PC-3 (cell line): ENCODE data around the gene RGS3.

Experiments used
- EZH2 ChIP-seq: fragments of 300-600 bp; sonication (generic); IDR thresholded peaks from one replicate; pipeline ENCODE4 v1.6.1; 2017; ENCODE audit warnings: antibody characterized with exemption, mild to moderate bottlenecking, low read length; ENCODE audit not compliant: unreplicated experiment
- EZH2phosphoT487 ChIP-seq: fragments of 300-600 bp; sonication (generic); IDR thresholded peaks from 2 replicates; pipeline ENCODE4 v1.6.1; 2018; ENCODE audit warnings: mild to moderate bottlenecking, antibody characterized with exemption, low read length, borderline replicate concordance
- TF ChIP-seq, protein P1 (sequence below): fragments of 300-600 bp; sonication (generic); conservative IDR thresholded peaks from 2 replicates; pipeline ENCODE4 v1.5.1; 2017; ENCODE audit warnings: antibody characterized with exemption, low read depth, mild to moderate bottlenecking, low read length

DNA sequence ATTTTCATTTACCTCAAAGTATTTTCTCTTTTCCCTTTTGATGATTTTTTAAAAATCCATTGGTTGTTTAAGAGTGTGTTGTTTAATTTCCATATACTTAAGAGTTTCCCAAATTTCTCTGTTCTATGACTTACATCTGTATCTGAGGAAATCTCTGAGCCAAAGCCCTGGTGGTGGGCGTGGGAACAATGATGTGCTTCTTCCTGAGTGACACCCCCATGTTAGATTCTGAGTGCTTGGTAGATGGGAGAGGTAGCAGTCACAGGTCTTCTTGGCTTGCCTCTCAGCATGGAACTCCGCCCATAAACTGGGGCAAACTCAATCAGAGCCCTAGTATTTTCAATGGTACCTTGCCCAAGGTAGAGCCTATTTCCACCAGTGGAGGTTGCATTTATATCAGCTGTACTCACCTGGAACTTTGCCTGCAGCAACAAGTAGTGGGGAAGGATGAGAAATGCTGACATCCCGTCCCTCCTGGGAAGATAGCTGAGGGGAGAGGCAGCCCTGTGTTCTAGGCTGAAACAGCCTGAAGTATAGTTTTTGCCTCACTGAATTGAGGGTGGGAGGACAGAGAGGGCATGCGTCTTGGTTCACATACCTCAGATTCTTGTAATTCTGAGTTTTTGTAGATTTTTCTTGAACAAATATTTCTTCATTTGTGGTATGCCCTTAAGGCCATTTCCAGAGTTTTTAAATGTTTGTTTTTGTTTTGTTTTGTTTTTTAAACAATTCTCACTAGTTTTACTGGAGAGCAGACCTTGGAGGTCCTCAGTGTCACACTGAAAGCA, 26.6 kb upstream of the RGS3 start:
- TF ChIP-seq, protein P1, sequence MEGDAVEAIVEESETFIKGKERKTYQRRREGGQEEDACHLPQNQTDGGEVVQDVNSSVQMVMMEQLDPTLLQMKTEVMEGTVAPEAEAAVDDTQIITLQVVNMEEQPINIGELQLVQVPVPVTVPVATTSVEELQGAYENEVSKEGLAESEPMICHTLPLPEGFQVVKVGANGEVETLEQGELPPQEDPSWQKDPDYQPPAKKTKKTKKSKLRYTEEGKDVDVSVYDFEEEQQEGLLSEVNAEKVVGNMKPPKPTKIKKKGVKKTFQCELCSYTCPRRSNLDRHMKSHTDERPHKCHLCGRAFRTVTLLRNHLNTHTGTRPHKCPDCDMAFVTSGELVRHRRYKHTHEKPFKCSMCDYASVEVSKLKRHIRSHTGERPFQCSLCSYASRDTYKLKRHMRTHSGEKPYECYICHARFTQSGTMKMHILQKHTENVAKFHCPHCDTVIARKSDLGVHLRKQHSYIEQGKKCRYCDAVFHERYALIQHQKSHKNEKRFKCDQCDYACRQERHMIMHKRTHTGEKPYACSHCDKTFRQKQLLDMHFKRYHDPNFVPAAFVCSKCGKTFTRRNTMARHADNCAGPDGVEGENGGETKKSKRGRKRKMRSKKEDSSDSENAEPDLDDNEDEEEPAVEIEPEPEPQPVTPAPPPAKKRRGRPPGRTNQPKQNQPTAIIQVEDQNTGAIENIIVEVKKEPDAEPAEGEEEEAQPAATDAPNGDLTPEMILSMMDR: no peak
- TF ChIP-seq EZH2 (no peak), EZH2phosphoT487 (no peak)
